H1 (cell line): ENCODE measurements around the gene C11orf42. TPM values are rescaled to one million over a fixed set of nuclear protein-coding genes. Genes with fewer than 3 reads are reported as not detected.

Experiments
- CTCF ChIA-PET: fragments of 300-600 bp; sonication (Branson Sonifier 250); formaldehyde crosslinking; loops from one replicate; lab custom pipeline; 2021; ENCODE audit not compliant: partially characterized antibody; lab: Charles Lee
- POLR2A ChIA-PET: fragments of 300-600 bp; sonication (Branson Sonifier 250); formaldehyde crosslinking; loops from one replicate; lab custom pipeline; 2021; ENCODE audit warnings: inconsistent platforms; ENCODE audit not compliant: partially characterized antibody; lab: Charles Lee
- DNase-seq, 2 experiments: peaks; one replicate each; pipeline versions ENCODE4 v3.0.0 to v3.0.0-alpha.2; 2010 to 2022; ENCODE audit warnings: low spot score in 2 of 2, low read depth in 1 of 2, mixed read lengths in 1 of 2
- FAIRE-seq: peaks from 2 replicates; lab custom pipeline; 2011; peaks lifted over from hg19 to GRCh38; lab: Jason Lieb, UNC
- H2AFZ ChIP-seq: 2 replicates; pipeline ENCODE4 v1.8.1; 2012; ENCODE audit warnings: low read length, inconsistent platforms
- H2AK5ac ChIP-seq: 2 replicates; pipeline ENCODE4 v1.6.1; 2013; ENCODE audit warnings: low read depth, low read length
- H2BK120ac ChIP-seq: replicated peaks from 2 replicates; pipeline ENCODE3; 2013; ENCODE audit warnings: low read depth, low read length, inconsistent platforms
- H2BK12ac ChIP-seq: 2 replicates; pipeline ENCODE4 v1.6.1; 2013; ENCODE audit warnings: low read depth, low read length
- H2BK15ac ChIP-seq: 2 replicates; pipeline ENCODE4 v1.6.1; 2013; ENCODE audit warnings: low read length
- H2BK20ac ChIP-seq: 2 replicates; pipeline ENCODE4 v1.6.1; 2013; ENCODE audit warnings: low read length
- H2BK5ac ChIP-seq: 2 replicates; pipeline ENCODE4 v1.6.1; 2013; ENCODE audit warnings: low read depth, low read length
- H3K14ac ChIP-seq: 2 replicates; pipeline ENCODE4 v1.6.1; 2013; ENCODE audit warnings: inconsistent platforms; ENCODE audit not compliant: insufficient read length
- H3K18ac ChIP-seq: 2 replicates; pipeline ENCODE4 v1.6.1; 2013; ENCODE audit warnings: low read length; ENCODE audit errors: extremely low read depth
- H3K23ac ChIP-seq: 2 replicates; pipeline ENCODE4 v1.6.1; 2013; ENCODE audit warnings: inconsistent platforms; ENCODE audit not compliant: insufficient read length
- H3K23me2 ChIP-seq: 2 replicates; pipeline ENCODE4 v1.6.1; 2013; ENCODE audit warnings: low read depth, low read length
- H3K27ac ChIP-seq: 2 replicates; pipeline ENCODE4 v1.6.1; 2011; ENCODE audit warnings: low read depth, low read length, inconsistent platforms
- H3K27me3 ChIP-seq, 4 experiments: replicated peaks in 1 of 4; 1 replicate in 1 of 4; 2 replicates in 3 of 4; pipeline versions ENCODE4 v1.6.1 to v1.8.1; 2011 to 2013; ENCODE audit warnings: low read length in 3 of 4, mild to moderate bottlenecking in 3 of 4, inconsistent platforms in 2 of 4, mixed read lengths in 2 of 4, moderate library complexity in 1 of 4; ENCODE audit not compliant: control insufficient read depth in 3 of 4, insufficient read depth in 3 of 4; ENCODE audit errors: extremely low read depth in 1 of 4
- H3K36me3 ChIP-seq, 4 experiments: 2 replicates each; pipeline versions ENCODE4 v1.6.1 to v1.8.1; 2011 to 2013; ENCODE audit warnings: mild to moderate bottlenecking in 4 of 4, low read length in 3 of 4, moderate library complexity in 2 of 4, control low read depth in 1 of 4, inconsistent platforms in 1 of 4; ENCODE audit not compliant: insufficient read depth in 4 of 4, control insufficient read depth in 2 of 4
- H3K4ac ChIP-seq: replicated peaks from 2 replicates; pipeline ENCODE3; 2013; ENCODE audit warnings: low read length, low read depth, mixed read lengths, inconsistent platforms; ENCODE audit not compliant: insufficient read length
- H3K4me1 ChIP-seq, 4 experiments: replicated peaks in 1 of 4; 1 replicate in 1 of 4; 2 replicates in 3 of 4; pipeline versions ENCODE4 v1.6.1 to v1.8.1; 2011 to 2013; ENCODE audit warnings: low read length in 3 of 4, inconsistent platforms in 2 of 4, mixed read lengths in 1 of 4; ENCODE audit not compliant: insufficient read depth in 4 of 4, control insufficient read depth in 3 of 4
- H3K4me2 ChIP-seq, 2 experiments: 2 replicates each; pipeline versions ENCODE4 v1.6.1 to v1.8.1; 2011 to 2013; ENCODE audit warnings: low read depth in 2 of 2, low read length in 2 of 2, control low read depth in 1 of 2, inconsistent platforms in 1 of 2, mild to moderate bottlenecking in 1 of 2; ENCODE audit not compliant: insufficient read depth in 1 of 2
- H3K4me3 ChIP-seq, 4 experiments: fragments of 200-600, 300-600 bp in 1 of 4; sonication (generic), shearing (Covaris generic), sonication (Bioruptor Twin) in 1 of 4; 2 replicates each; pipeline versions ENCODE4 v1.5.1 to v1.8.1; 2011 to 2016; ENCODE audit warnings: low read length in 4 of 4, low read depth in 3 of 4, control low read depth in 2 of 4, inconsistent platforms in 2 of 4, mild to moderate bottlenecking in 2 of 4, mixed read lengths in 1 of 4, moderate library complexity in 1 of 4; ENCODE audit not compliant: insufficient read depth in 2 of 4; ENCODE audit errors: extremely low read depth in 1 of 4
- H3K56ac ChIP-seq: replicated peaks from 2 replicates; pipeline ENCODE3; 2013; ENCODE audit warnings: low read depth, mild to moderate bottlenecking, mixed read lengths, low read length, inconsistent platforms; ENCODE audit not compliant: insufficient read length
- H3K79me1 ChIP-seq: 2 replicates; pipeline ENCODE4 v1.6.1; 2013; ENCODE audit warnings: low read depth, low read length, control low read depth
- H3K79me2 ChIP-seq, 2 experiments: 2 replicates each; pipeline versions ENCODE4 v1.6.1 to v1.8.1; 2012 to 2013; ENCODE audit warnings: low read length in 2 of 2, mild to moderate bottlenecking in 2 of 2, inconsistent platforms in 1 of 2; ENCODE audit not compliant: insufficient read depth in 2 of 2, control insufficient read depth in 1 of 2
- H3K9ac ChIP-seq, 4 experiments: replicated peaks in 1 of 4; 1 replicate in 1 of 4; 2 replicates in 3 of 4; pipeline versions ENCODE4 v1.6.1 to v1.8.1; 2011 to 2013; ENCODE audit warnings: low read depth in 3 of 4, low read length in 3 of 4, control low read depth in 2 of 4, mild to moderate bottlenecking in 2 of 4, moderate library complexity in 2 of 4, inconsistent platforms in 1 of 4; ENCODE audit errors: extremely low read depth in 1 of 4
- H3K9me3 ChIP-seq, 2 experiments: 2 replicates each; pipeline versions ENCODE4 v1.6.1 to v1.8.1; 2012 to 2013; ENCODE audit warnings: mild to moderate bottlenecking in 2 of 2, moderate library complexity in 2 of 2, control low read depth in 1 of 2, inconsistent platforms in 1 of 2, low read depth in 1 of 2, low read length in 1 of 2, mixed read lengths in 1 of 2; ENCODE audit not compliant: insufficient read depth in 2 of 2
- H4K20me1 ChIP-seq, 2 experiments: replicated peaks in 1 of 2; 2 replicates each; pipeline versions ENCODE3 to v1.8.1; 2011 to 2013; ENCODE audit warnings: inconsistent platforms in 2 of 2, low read length in 2 of 2, mild to moderate bottlenecking in 1 of 2; ENCODE audit not compliant: insufficient read depth in 2 of 2, control insufficient read depth in 1 of 2
- H4K5ac ChIP-seq: 2 replicates; pipeline ENCODE4 v1.6.1; 2013; ENCODE audit warnings: low read length, low read depth, mixed read lengths, inconsistent platforms; ENCODE audit not compliant: insufficient read length
- H4K8ac ChIP-seq: 2 replicates; pipeline ENCODE4 v1.8.0; 2013; ENCODE audit warnings: mild to moderate bottlenecking, moderate library complexity, low read length, inconsistent platforms; ENCODE audit not compliant: insufficient read depth; ENCODE audit errors: extremely low read depth
- H4K91ac ChIP-seq: replicated peaks from 2 replicates; pipeline ENCODE3; 2013; ENCODE audit warnings: low read length, mixed read lengths, inconsistent platforms; ENCODE audit not compliant: insufficient read length
- BRCA1 ChIP-seq: IDR thresholded peaks from 2 replicates; pipeline ENCODE4 v1.6.1; 2012; ENCODE audit warnings: low read depth, low read length, improper control_type of control experiment
- CBX5 ChIP-seq: fragments of 300-800, 300-1000 bp; sonication (generic); IDR thresholded peaks from 2 replicates; pipeline ENCODE4 v1.7.1; 2016; ENCODE audit warnings: antibody characterized with exemption, low read length, low read depth
- CBX8 ChIP-seq: fragments of 300-800, 300-1000 bp; sonication (generic); IDR thresholded peaks from 2 replicates; pipeline ENCODE4 v1.7.1; 2016; ENCODE audit warnings: low read depth, low read length, borderline replicate concordance
- E2F6 ChIP-seq: IDR thresholded peaks from 2 replicates; pipeline ENCODE4 v1.6.1; 2012; ENCODE audit warnings: inconsistent platforms
- MAX ChIP-seq: IDR thresholded peaks from 2 replicates; pipeline ENCODE4 v1.6.1; 2012; ENCODE audit warnings: inconsistent platforms
- SAP30 ChIP-seq: fragments of 300-600 bp; sonication (generic); IDR thresholded peaks from 2 replicates; pipeline ENCODE4 v1.7.1; 2012; ENCODE audit warnings: low read length, moderate library complexity, mild to moderate bottlenecking, inconsistent platforms; ENCODE audit not compliant: insufficient read depth, insufficient replicate concordance
- WGBS, 2 experiments: shearing (Covaris generic) in 1 of 2; methylation state at CpG; one replicate each; pipeline versions ENCODE4 v1.1.6 to v1.1.7; 2013 to 2015; ENCODE audit warnings: low lambda C conversion rate in 2 of 2, mixed read lengths in 2 of 2, inconsistent platforms in 1 of 2, low coverage in 1 of 2, missing lambda C conversion rate in 1 of 2; ENCODE audit not compliant: insufficient replicate concordance in 2 of 2, insufficient coverage in 1 of 2, insufficient read length in 1 of 2; ENCODE audit errors: extremely low coverage in 1 of 2, missing lambda C conversion rate in 1 of 2; 5-methylcytosine and 5-hydroxymethylcytosine counted together
- polyA plus RNA-seq, 7 experiments: library from polyadenylated mRNA; depleted of rRNA in 3 of 7; stranded (reverse) in 5 of 7; unstranded in 2 of 7; fragments of >200 nt in 5 of 7; fragments of 200-250 nt in 2 of 7; gene quantifications; 1 replicate in 5 of 7; 2 replicates in 1 of 7; 4 replicates in 1 of 7; pipeline versions ENCODE4 v1.2.1 to v1.2.3, GENCODE V29; 2011 to 2013; ENCODE audit warnings: missing spikeins in 2 of 7, mixed read lengths in 2 of 7
- total RNA-seq: library from RNA; stranded (reverse); fragmentation: NEBNext Ultra II Directional; extraction: Animal tissue kit (Norgen Biotek cat#: 25700); gene quantifications from 2 replicates; pipeline ENCODE4 v1.2.1, GENCODE V29; 2021

C11orf42 gene
- total and polyA plus RNA-seq, 2 of the 8 experiments (the other 6 are each of a cell fraction or from before 2014, with no cell fraction given), result not detected

GRCh38 chr11:6260207-6260726 lies 54.9 kb downstream of the C11orf42 start:
- DNase-seq (no peak), FAIRE-seq (no peak)
- TF ChIP-seq SAP30 (no peak), CBX8 (no peak), E2F6 (0 out of 2 replicates have a peak, but pooled peaks have one; percentile 22), MAX (peak; percentile 10; the same call in 1 of the 2 replicates), CBX5 (no peak), BRCA1 (no peak)
- Histone ChIP-seq H2AFZ (peak overlapping the region; percentile 64; the same call in 1 of the 2 replicates), H4K5ac (no peak overlapping the region), H3K56ac (no peak overlapping the region), H3K9me3 (no peaks in the 10 kb centered on the region), H3K4me3 (peak overlapping the region; percentile 22 to 72 (median 46)), H3K79me2 (no peaks in the 10 kb centered on the region), H2BK120ac (no peak overlapping the region), H3K14ac (no peak overlapping the region), H3K79me1 (no peaks in the 10 kb centered on the region), H2BK15ac (no peak overlapping the region), H4K20me1 (no peaks in the 10 kb centered on the region), H4K8ac (no peak overlapping the region), H3K4ac (peak overlapping the region; percentile 34), H3K23me2 (peaks cover 13% of the 10 kb centered on the region; the same call in 1 of the 2 replicates), H2BK20ac (0 out of 2 replicates have a peak overlapping the region, but pooled peaks have one; percentile 2), H3K36me3 (no peaks in the 10 kb centered on the region), H4K91ac (no peak overlapping the region), H3K27ac (no peak overlapping the region), H3K23ac (no peak overlapping the region), H3K9ac (0 out of 7 replicates have a peak overlapping the region, but pooled peaks of 1 of the 4 experiments have one; percentile 17), H2BK5ac (no peak overlapping the region), H3K4me1 (peaks cover 0 to 18% (median 9%) of the 10 kb centered on the region in 4 experiments; a peak in 6 of 7 replicates), H3K18ac (no peak overlapping the region), H2BK12ac (no peak overlapping the region), H3K4me2 (peak overlapping the region; percentile 90 to 97), H3K27me3 (peaks cover 16 to 58% (median 38%) of the 10 kb centered on the region in 4 experiments), H2AK5ac (no peak overlapping the region)
- 49% methylated on average over 5 of the region's 5 CpGs; no CpG with 5 or more reads in 1 of the 2 experiments for WGBS, 2 experiments
- ChIA-PET CTCF (interaction anchor here (0.7 to 14.4 kb wide), 26 partner anchors 9 to 344 kb away, joined by 3 to 166 read pairs (median 6); partner anchors contain the start of genes CAVIN3, FHIP1B, HPX and ILK), POLR2A (interaction anchor here (0.7 to 2.3 kb wide), 5 partner anchors 8 to 63 kb away, joined by 3 to 8 read pairs (median 5); no protein-coding TSS in a partner anchor)
